Measurements from ENCODE around the gene NKX1-2. TPM values are rescaled to one million over a fixed set of nuclear protein-coding genes. Genes with fewer than 3 reads are reported as not detected.

The NKX1-2 gene
- polyA plus RNA-seq, 1 of the 3 experiments (the other 2 are of a cell fraction) = not detected

- TF ChIP-seq, protein P1, sequence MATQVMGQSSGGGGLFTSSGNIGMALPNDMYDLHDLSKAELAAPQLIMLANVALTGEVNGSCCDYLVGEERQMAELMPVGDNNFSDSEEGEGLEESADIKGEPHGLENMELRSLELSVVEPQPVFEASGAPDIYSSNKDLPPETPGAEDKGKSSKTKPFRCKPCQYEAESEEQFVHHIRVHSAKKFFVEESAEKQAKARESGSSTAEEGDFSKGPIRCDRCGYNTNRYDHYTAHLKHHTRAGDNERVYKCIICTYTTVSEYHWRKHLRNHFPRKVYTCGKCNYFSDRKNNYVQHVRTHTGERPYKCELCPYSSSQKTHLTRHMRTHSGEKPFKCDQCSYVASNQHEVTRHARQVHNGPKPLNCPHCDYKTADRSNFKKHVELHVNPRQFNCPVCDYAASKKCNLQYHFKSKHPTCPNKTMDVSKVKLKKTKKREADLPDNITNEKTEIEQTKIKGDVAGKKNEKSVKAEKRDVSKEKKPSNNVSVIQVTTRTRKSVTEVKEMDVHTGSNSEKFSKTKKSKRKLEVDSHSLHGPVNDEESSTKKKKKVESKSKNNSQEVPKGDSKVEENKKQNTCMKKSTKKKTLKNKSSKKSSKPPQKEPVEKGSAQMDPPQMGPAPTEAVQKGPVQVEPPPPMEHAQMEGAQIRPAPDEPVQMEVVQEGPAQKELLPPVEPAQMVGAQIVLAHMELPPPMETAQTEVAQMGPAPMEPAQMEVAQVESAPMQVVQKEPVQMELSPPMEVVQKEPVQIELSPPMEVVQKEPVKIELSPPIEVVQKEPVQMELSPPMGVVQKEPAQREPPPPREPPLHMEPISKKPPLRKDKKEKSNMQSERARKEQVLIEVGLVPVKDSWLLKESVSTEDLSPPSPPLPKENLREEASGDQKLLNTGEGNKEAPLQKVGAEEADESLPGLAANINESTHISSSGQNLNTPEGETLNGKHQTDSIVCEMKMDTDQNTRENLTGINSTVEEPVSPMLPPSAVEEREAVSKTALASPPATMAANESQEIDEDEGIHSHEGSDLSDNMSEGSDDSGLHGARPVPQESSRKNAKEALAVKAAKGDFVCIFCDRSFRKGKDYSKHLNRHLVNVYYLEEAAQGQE (IDR thresholded peaks at IDR 0.05; ENCODE audit: low read depth, low read length) = no peak
- TF ChIP-seq FOXM1 (IDR thresholded peaks at IDR 0.05; ENCODE audit: low read depth) (no peak), SMC3 (IDR thresholded peaks at IDR 0.05; ENCODE audit: low read depth, low read length) (no peak), MAX (IDR thresholded peaks at IDR 0.05; ENCODE audit: low read depth) (no peak), EZH2phosphoT487 (IDR thresholded peaks at IDR 0.05; ENCODE audit: borderline replicate concordance, low read depth) (no peak)
- Histone ChIP-seq H3K9me3 (no peaks in the 10 kb centered on the region), H3F3A (replicated peaks; ENCODE audit: insufficient read depth) (no peaks in the 10 kb centered on the region), H3K36me3 (replicated peaks in 1 of 2; ENCODE audit: control insufficient read depth in 1 of 2, insufficient read depth in 2 of 2, low read length in 1 of 2) (no peaks in the 10 kb centered on the region), H3K4me2 (no peak overlapping the region), H3K4me1 (ENCODE audit: control insufficient read depth in 1 of 2, insufficient read depth in 2 of 2, low read depth in 1 of 2, low read length in 1 of 2) (no peaks in the 10 kb centered on the region), H2AFZ (ENCODE audit: low read depth) (no peak overlapping the region), H3K9me2 (no peaks in the 10 kb centered on the region), H3K27ac (ENCODE audit: low read depth in 2 of 2, low read length in 1 of 2) (no peak overlapping the region), H4K20me1 (ENCODE audit: insufficient read depth) (no peaks in the 10 kb centered on the region), H3K4me3 (ENCODE audit: low read depth in 2 of 2, low read length in 1 of 2) (no peak overlapping the region), H3K79me2 (ENCODE audit: insufficient read depth) (no peaks in the 10 kb centered on the region), H3K27me3 (ENCODE audit: insufficient read depth) (peaks cover 25% of the 10 kb centered on the region; the same call in 1 of the 2 replicates), H3K9ac (no peak overlapping the region)
- ChIA-PET CTCF (interaction anchor here (1.4 to 1.5 kb wide), 2 partner anchors 9 to 25 kb away, joined by 4 to 5 read pairs; partner anchors contain the start of gene OAT), POLR2A (no interaction called here)
- 42% methylated on average over 3 of the region's 3 CpGs for WGBS (ENCODE audit: low lambda C conversion rate)
- no peak for DNase-seq
These were observed 21.5 kb downstream of the NKX1-2 start for GRCh38 chr10:124428207-124428777.

DNA sequence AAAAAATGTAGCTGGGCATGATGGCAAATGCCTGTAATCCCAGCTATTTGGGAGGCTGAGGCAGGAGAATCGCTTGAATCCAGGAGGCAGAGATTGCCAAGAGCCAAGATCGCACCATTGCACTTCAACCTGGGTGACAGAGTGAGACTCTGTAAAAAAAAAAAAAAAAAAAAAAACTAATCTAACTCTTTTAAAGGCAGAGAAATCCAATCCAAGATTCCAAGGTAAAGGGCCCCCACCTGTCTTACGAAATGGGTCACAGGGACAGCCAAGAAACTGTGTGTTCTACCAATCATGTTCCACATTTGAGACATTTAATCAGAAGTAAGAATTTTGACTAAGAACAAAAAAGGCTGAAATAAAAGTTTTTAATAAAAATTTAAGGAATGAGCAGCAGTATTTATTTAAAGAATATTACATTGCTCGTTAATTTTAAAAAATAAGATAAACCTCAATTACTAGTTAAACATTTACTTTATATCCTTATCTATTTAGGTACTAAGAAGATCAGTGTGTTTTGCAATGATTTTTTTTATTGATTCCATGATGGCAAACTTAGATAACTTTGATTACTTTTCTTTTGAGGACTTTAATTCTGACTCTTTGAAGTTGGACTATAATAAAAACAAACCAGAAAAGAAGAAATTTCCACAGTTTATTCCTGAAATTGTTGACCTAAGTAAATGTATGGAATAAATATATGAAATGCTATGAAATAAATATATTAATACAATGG is 24.4 kb downstream of the NKX1-2 start:
- no peak overlapping the region for H3K27ac ChIP-seq (ENCODE audit: low read depth in 2 of 2, low read length in 1 of 2)
- no peak for DNase-seq
- no peaks in the 10 kb centered on the region for H3K36me3 ChIP-seq (replicated peaks in 1 of 2; ENCODE audit: control insufficient read depth in 1 of 2, insufficient read depth in 2 of 2, low read length in 1 of 2)
- WGBS (ENCODE audit: low lambda C conversion rate) = 74% methylated on average over 4 of the region's 4 CpGs
- no peak overlapping the region for H2AFZ ChIP-seq (ENCODE audit: low read depth)
- no peaks in the 10 kb centered on the region for H3K9me2 ChIP-seq
- no peaks in the 10 kb centered on the region for H3K79me2 ChIP-seq (ENCODE audit: insufficient read depth)
- ChIA-PET POLR2A (no interaction called here), CTCF (interaction anchor here (0.6 kb wide), 1 partner anchor 98 kb away, joined by 3 read pairs; no protein-coding TSS in a partner anchor)
- H3K4me1 ChIP-seq (ENCODE audit: control insufficient read depth in 1 of 2, insufficient read depth in 2 of 2, low read depth in 1 of 2, low read length in 1 of 2) = no peaks in the 10 kb centered on the region
- H4K20me1 ChIP-seq (ENCODE audit: insufficient read depth) = no peaks in the 10 kb centered on the region
- H3K9me3 ChIP-seq = no peaks in the 10 kb centered on the region
- H3K27me3 ChIP-seq (ENCODE audit: insufficient read depth) = peaks cover 39% of the 10 kb centered on the region; the same call in 1 of the 2 replicates
- H3F3A ChIP-seq (replicated peaks; ENCODE audit: insufficient read depth) = no peaks in the 10 kb centered on the region
- no peak overlapping the region for H3K9ac ChIP-seq
- H3K4me2 ChIP-seq = no peak overlapping the region
- TF ChIP-seq TAF1 (IDR thresholded peaks at IDR 0.05; ENCODE audit: borderline replicate concordance, low read depth, low read length) = no peak
- no peak for TF ChIP-seq USF2 (IDR thresholded peaks at IDR 0.05; ENCODE audit: borderline replicate concordance, low read depth, low read length)
- TF ChIP-seq TEAD4 (IDR thresholded peaks at IDR 0.05; ENCODE audit: borderline replicate concordance, insufficient read depth) = no peak
- no peak for TF ChIP-seq FOSL2 (IDR thresholded peaks at IDR 0.05; ENCODE audit: borderline replicate concordance, low read depth)
- TF ChIP-seq NFIC (IDR thresholded peaks at IDR 0.05; ENCODE audit: borderline replicate concordance) = no peak
- no peak for TF ChIP-seq NRF1 (IDR thresholded peaks at IDR 0.05; ENCODE audit: low read depth, low read length)
- TF ChIP-seq ZBTB33 (IDR thresholded peaks at IDR 0.05; ENCODE audit: borderline replicate concordance, low read depth) = no peak
- TF ChIP-seq GABPA (IDR thresholded peaks at IDR 0.05; ENCODE audit: low read depth) = no peak
- no peak for TF ChIP-seq EZH2phosphoT487 (IDR thresholded peaks at IDR 0.05; ENCODE audit: borderline replicate concordance, low read depth)
- no peak for TF ChIP-seq USF1 (IDR thresholded peaks at IDR 0.05; ENCODE audit: borderline replicate concordance, low read depth)
- TF ChIP-seq YY1 (IDR thresholded peaks at IDR 0.05; ENCODE audit: low read depth) = no peak
- TF ChIP-seq SMC3 (IDR thresholded peaks at IDR 0.05; ENCODE audit: low read depth, low read length) = no peak
- H3K4me3 ChIP-seq (ENCODE audit: low read depth in 2 of 2, low read length in 1 of 2) = no peak overlapping the region

Measured in SK-N-SH (cell line).